Measurements from ENCODE around the gene MCTS1.

GRCh38 chrX:120568035-120568434 is 35.9 kb upstream of the MCTS1 start:
- no peak for TF ChIP-seq CTCF (conservative IDR thresholded peaks at IDR 0.05 in 1 of 2, IDR thresholded peaks at IDR 0.05 in 1 of 2; ENCODE audit: low read depth in 1 of 2, low read length in 2 of 2)
- TF ChIP-seq EZH2 (IDR thresholded peaks at IDR 0.05; ENCODE audit: low read length, missing control alignments): no peak

Data from fibroblast of lung (primary cell).